RWPE2 (cell line): ENCODE measurements around the gene ZNF254.

ENCODE experiments used
- ATAC-seq: fragments of 200-7000 bp; cut with Tn5 transposase; 3 replicates; pipeline ENCODE4 v1.9.1; 2021; ENCODE audit warnings: low read depth
- DNase-seq: peaks from one replicate; pipeline ENCODE4 v3.0.0-alpha.2; 2020; ENCODE audit warnings: low spot score
- H3K27ac ChIP-seq: fragments of 450-650 bp; 2 replicates; pipeline ENCODE4 v1.5.1; 2017; ENCODE audit warnings: mild to moderate bottlenecking; ENCODE audit not compliant: poor library complexity, severe bottlenecking
- H3K27me3 ChIP-seq: fragments of 250-450 bp; sonication (Bioruptor Pico); 2 replicates; pipeline ENCODE4 v1.5.1; 2021; ENCODE audit warnings: mild to moderate bottlenecking, moderate library complexity; ENCODE audit not compliant: insufficient read depth, poor library complexity, severe bottlenecking
- H3K36me3 ChIP-seq: fragments of 250-450 bp; sonication (Bioruptor Pico); 2 replicates; pipeline ENCODE4 v1.5.1; 2020; ENCODE audit warnings: low read depth, mild to moderate bottlenecking, moderate library complexity
- H3K4me1 ChIP-seq: fragments of 250-450 bp; sonication (Bioruptor Pico); 2 replicates; pipeline ENCODE4 v1.5.1; 2021; ENCODE audit warnings: mild to moderate bottlenecking, moderate library complexity; ENCODE audit not compliant: insufficient read depth, poor library complexity, severe bottlenecking
- H3K4me3 ChIP-seq: fragments of 250-450 bp; sonication (Bioruptor Pico); 2 replicates; pipeline ENCODE4 v1.5.1; 2021; ENCODE audit warnings: mild to moderate bottlenecking, moderate library complexity; ENCODE audit not compliant: severe bottlenecking
- H3K9me3 ChIP-seq: fragments of 250-450 bp; sonication (Bioruptor Pico); 2 replicates; pipeline ENCODE4 v1.5.1; 2021; ENCODE audit warnings: mild to moderate bottlenecking, moderate library complexity; ENCODE audit not compliant: severe bottlenecking
- CTCF ChIP-seq: fragments of 450-650 bp; IDR thresholded peaks from one replicate; pipeline ENCODE4 v1.5.1; 2017; ENCODE audit warnings: mild to moderate bottlenecking, moderate library complexity; ENCODE audit not compliant: poor library complexity, severe bottlenecking

The ZNF254 gene

DNA sequence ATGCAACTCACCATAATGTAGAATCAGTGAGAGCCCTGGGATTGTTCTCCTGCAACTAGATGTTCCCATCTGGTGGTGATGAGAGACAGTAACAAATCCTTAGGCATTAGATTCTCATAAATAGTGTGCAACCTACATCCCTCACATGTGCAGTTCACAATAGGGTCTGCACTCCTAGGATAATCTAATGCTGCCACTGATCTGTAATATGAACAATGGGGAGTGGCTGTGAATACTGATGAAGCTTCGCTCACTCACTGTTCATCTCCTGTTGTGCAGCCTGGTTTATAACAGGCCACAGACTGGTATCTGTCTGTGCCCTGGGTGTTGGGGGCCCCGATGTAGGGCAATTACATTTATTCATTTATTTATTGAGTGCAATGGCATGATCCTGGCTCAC is 86.9 kb downstream of the ZNF254 start:
- DNase-seq (no peak), ATAC-seq (no peak)
- no peaks in the 10 kb centered on the region for H3K36me3 ChIP-seq
- TF ChIP-seq CTCF = no peak
- no peak overlapping the region for H3K27ac ChIP-seq
- H3K27me3 ChIP-seq = no peaks in the 10 kb centered on the region
- no peak overlapping the region for H3K4me3 ChIP-seq
- no peaks in the 10 kb centered on the region for H3K4me1 ChIP-seq
- H3K9me3 ChIP-seq = peaks cover 2% of the 10 kb centered on the region

DNA sequence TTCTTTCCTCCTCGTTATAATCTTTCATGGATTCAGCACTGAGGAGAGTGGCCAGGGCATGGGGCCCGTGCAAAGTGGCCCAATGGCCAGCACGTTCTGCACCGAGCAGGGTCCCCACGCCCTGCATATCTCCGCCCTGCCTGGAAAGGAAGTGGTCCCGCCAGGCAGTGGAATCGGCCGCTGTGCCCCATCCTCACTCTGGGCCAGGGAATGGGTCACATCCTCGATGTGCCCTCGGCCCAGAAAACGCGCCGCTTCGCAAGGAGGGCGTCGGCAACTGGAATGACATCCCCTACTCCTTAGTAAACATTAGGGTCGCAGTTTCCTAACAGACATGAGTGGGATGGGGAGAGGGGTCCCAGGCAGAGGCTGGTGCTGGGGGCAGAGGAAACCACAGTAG is 90.7 kb downstream of the ZNF254 start:
- H3K27me3 ChIP-seq = no peaks in the 10 kb centered on the region
- H3K9me3 ChIP-seq = peaks cover 6% of the 10 kb centered on the region
- H3K36me3 ChIP-seq = no peaks in the 10 kb centered on the region
- H3K4me3 ChIP-seq = no peak overlapping the region
- no peaks in the 10 kb centered on the region for H3K4me1 ChIP-seq
- H3K27ac ChIP-seq = no peak overlapping the region
- TF ChIP-seq CTCF = no peak
- DNase-seq (no peak), ATAC-seq (no peak)

GRCh38 chr19:24178207-24178606 is 91.2 kb downstream of the ZNF254 start:
- DNase-seq (no peak), ATAC-seq (no peak)
- Histone ChIP-seq H3K4me3 (no peak overlapping the region), H3K27me3 (no peaks in the 10 kb centered on the region), H3K4me1 (no peaks in the 10 kb centered on the region), H3K36me3 (no peaks in the 10 kb centered on the region), H3K27ac (no peak overlapping the region), H3K9me3 (peaks cover 6% of the 10 kb centered on the region)
- TF ChIP-seq CTCF = no peak
